GM12878 (cell line): ENCODE results near the gene COL18A1. TPM values are rescaled to one million over a fixed set of nuclear protein-coding genes. Genes with fewer than 3 reads are reported as not detected.

Experiments
- ATAC-seq: fragments of 200-7000 bp; cut with Tn5 transposase; 3 replicates; pipeline ENCODE4 v1.9.1; 2020; ENCODE audit warnings: mild to moderate bottlenecking, moderate library complexity
- BruUV-seq: library from RNA; stranded (reverse); fragments of 400-500 nt; replicated peaks from 2 replicates; lab custom pipeline; 2021; lab: Mats Ljungman, UMichigan
- CTCF ChIA-PET: fragments of 300-600 bp; sonication (Branson Sonifier 250); formaldehyde crosslinking; extraction: SDS; loops from one replicate; lab custom pipeline; 2021; ENCODE audit warnings: inconsistent platforms; lab: Yijun Ruan, JAX
- POLR2A ChIA-PET: fragments of 350-600 bp; formaldehyde crosslinking; extraction: SDS; loops from one replicate; lab custom pipeline; 2021; ENCODE audit warnings: inconsistent platforms; lab: Charles Lee
- RAD21 ChIA-PET: fragments of 300-600 bp; sonication (Branson Sonifier 250); formaldehyde crosslinking; loops from one replicate; lab custom pipeline; 2023; ENCODE audit warnings: antibody characterized with exemption; ENCODE audit not compliant: unreplicated experiment; lab: Charles Lee
- SMC1A ChIA-PET: fragments of 300-600 bp; sonication (Branson Sonifier 250); formaldehyde crosslinking; loops from one replicate; lab custom pipeline; 2023; ENCODE audit not compliant: unreplicated experiment, uncharacterized antibody; lab: Charles Lee
- DNase-seq: peaks from one replicate; pipeline ENCODE4 v3.0.0-alpha.2; 2011; ENCODE audit warnings: low read depth, low spot score
- FAIRE-seq: peaks from 3 replicates; lab custom pipeline; 2011; peaks lifted over from hg19 to GRCh38; lab: Jason Lieb, UNC
- H2AFZ ChIP-seq: 2 replicates; pipeline ENCODE4 v1.6.0; 2011; ENCODE audit warnings: low read depth, low read length, control low read depth; ENCODE audit not compliant: control insufficient read depth
- H3K27ac ChIP-seq: 2 replicates; pipeline ENCODE4 v1.5.1; 2011; ENCODE audit warnings: control low read depth; ENCODE audit not compliant: control insufficient read depth, insufficient read depth
- H3K27me3 ChIP-seq, 2 experiments: replicated peaks in 1 of 2; 2 replicates each; pipeline versions ENCODE4 v1.6.0 to v1.6.1; 2011; ENCODE audit warnings: low read length in 1 of 2; ENCODE audit not compliant: control insufficient read depth in 2 of 2, insufficient read depth in 2 of 2
- H3K36me3 ChIP-seq, 2 experiments: 2 replicates each; pipeline ENCODE4 v1.5.1; 2011; ENCODE audit warnings: low read length in 1 of 2; ENCODE audit not compliant: control insufficient read depth in 2 of 2, insufficient read depth in 2 of 2
- H3K4me1 ChIP-seq: 2 replicates; pipeline ENCODE4 v1.6.1; 2011; ENCODE audit warnings: mild to moderate bottlenecking, low read length, moderate library complexity, mixed read lengths; ENCODE audit not compliant: control insufficient read depth, insufficient read depth
- H3K4me2 ChIP-seq: 2 replicates; pipeline ENCODE4 v1.6.0; 2011; ENCODE audit warnings: control low read depth; ENCODE audit not compliant: control insufficient read depth, insufficient read depth
- H3K4me3 ChIP-seq: fragments of 200-600 bp; sonication (generic); 2 replicates; pipeline ENCODE4 v1.5.1; 2016
- H3K79me2 ChIP-seq: 2 replicates; pipeline ENCODE4 v1.6.0; 2011; ENCODE audit warnings: low read length; ENCODE audit not compliant: control insufficient read depth, insufficient read depth
- H3K9ac ChIP-seq: 2 replicates; pipeline ENCODE4 v1.8.0; 2011; ENCODE audit warnings: low read length, control low read depth, mixed read lengths; ENCODE audit not compliant: control insufficient read depth, insufficient read depth
- H3K9me3 ChIP-seq: replicated peaks from 3 replicates; pipeline ENCODE4 v1.5.1; 2011; ENCODE audit warnings: mild to moderate bottlenecking, low read length; ENCODE audit not compliant: control insufficient read depth, insufficient read depth
- H4K20me1 ChIP-seq: 2 replicates; pipeline ENCODE4 v1.6.0; 2011; ENCODE audit not compliant: control insufficient read depth, insufficient read depth
- HDAC2 ChIP-seq: fragments of 200-600 bp; sonication (generic); IDR thresholded peaks from 2 replicates; pipeline ENCODE4 v1.6.1; 2017
- MTA2 ChIP-seq: fragments of 450-650 bp; IDR thresholded peaks from 2 replicates; pipeline ENCODE4 v1.6.1; 2016; ENCODE audit warnings: low read depth, mild to moderate bottlenecking, moderate library complexity
- NBN ChIP-seq: fragments of 450-650 bp; IDR thresholded peaks from 2 replicates; pipeline ENCODE4 v1.6.1; 2016
- SMC3 ChIP-seq: IDR thresholded peaks from 2 replicates; pipeline ENCODE4 v1.6.1; 2011; ENCODE audit warnings: low read length, improper control_type of control experiment, borderline replicate concordance
- STAT3 ChIP-seq: IDR thresholded peaks from 2 replicates; pipeline ENCODE4 v1.6.1; 2011; ENCODE audit warnings: low read depth, low read length, improper control_type of control experiment
- ZNF592 ChIP-seq: fragments of 450-650 bp; IDR thresholded peaks from 2 replicates; pipeline ENCODE4 v1.6.1; 2017; ENCODE audit warnings: mild to moderate bottlenecking, moderate library complexity
- WGBS: methylation state at CpG from one replicate; pipeline ENCODE4 v1.1.6; 2016; ENCODE audit warnings: low lambda C conversion rate; ENCODE audit not compliant: insufficient replicate concordance, insufficient coverage; ENCODE audit errors: missing lambda C conversion rate; 5-methylcytosine and 5-hydroxymethylcytosine counted together
- in situ Hi-C: fragments of 300-500 bp; cut with MboI; formaldehyde crosslinking; loops from 9 replicates; pipeline ENCODE4 v1.14.3; 2018; ENCODE audit warnings: mixed read lengths
- intact Hi-C: fragments of 100-400 bp; cut with micrococcal nuclease; formaldehyde crosslinking; loops from one replicate; pipeline ENCODE4 v1.14.2; 2022; ENCODE audit not compliant: unreplicated experiment
- polyA plus RNA-seq, 11 experiments: library from polyadenylated mRNA; depleted of rRNA in 4 of 11; unstranded in 6 of 11; stranded (reverse) in 5 of 11; fragments of >200 nt; fragmentation: Nextera tagmentation in 4 of 11; fragmentation: Illumina TruSeq in 1 of 11; extraction: Ambion mirVana in 4 of 11; extraction: Trizol in 1 of 11; gene quantifications; 1 replicate in 1 of 11; 2 replicates in 10 of 11; pipeline versions ENCODE4 v1.2.1 to v1.2.3, GENCODE V29; 2011 to 2016; ENCODE audit warnings: inconsistent platforms in 2 of 11, missing spikeins in 2 of 11, low read depth in 1 of 11
- total RNA-seq, 4 experiments: library from RNA; depleted of rRNA in 3 of 4; stranded (reverse); fragments of >200 nt in 3 of 4; fragmentation: Illumina TruSeq in 1 of 4; extraction: Trizol in 1 of 4; gene quantifications; 2 replicates each; pipeline versions ENCODE4 v1.2.1 to v1.2.3, GENCODE V29; 2013 to 2021
- TF ChIP-seq, protein P1 (sequence below): IDR thresholded peaks from 2 replicates; pipeline ENCODE4 v1.6.1; 2012; ENCODE audit warnings: improper control_type of control experiment, low read depth, low read length; ENCODE audit not compliant: insufficient replicate concordance

Gene COL18A1
- total and polyA plus RNA-seq, 10 of the 15 experiments (the other 5 are each of a cell fraction or from before 2014, with no cell fraction given), result under 0.01 to 0.49 (median 0.09) TPM; not detected in 3

DNA sequence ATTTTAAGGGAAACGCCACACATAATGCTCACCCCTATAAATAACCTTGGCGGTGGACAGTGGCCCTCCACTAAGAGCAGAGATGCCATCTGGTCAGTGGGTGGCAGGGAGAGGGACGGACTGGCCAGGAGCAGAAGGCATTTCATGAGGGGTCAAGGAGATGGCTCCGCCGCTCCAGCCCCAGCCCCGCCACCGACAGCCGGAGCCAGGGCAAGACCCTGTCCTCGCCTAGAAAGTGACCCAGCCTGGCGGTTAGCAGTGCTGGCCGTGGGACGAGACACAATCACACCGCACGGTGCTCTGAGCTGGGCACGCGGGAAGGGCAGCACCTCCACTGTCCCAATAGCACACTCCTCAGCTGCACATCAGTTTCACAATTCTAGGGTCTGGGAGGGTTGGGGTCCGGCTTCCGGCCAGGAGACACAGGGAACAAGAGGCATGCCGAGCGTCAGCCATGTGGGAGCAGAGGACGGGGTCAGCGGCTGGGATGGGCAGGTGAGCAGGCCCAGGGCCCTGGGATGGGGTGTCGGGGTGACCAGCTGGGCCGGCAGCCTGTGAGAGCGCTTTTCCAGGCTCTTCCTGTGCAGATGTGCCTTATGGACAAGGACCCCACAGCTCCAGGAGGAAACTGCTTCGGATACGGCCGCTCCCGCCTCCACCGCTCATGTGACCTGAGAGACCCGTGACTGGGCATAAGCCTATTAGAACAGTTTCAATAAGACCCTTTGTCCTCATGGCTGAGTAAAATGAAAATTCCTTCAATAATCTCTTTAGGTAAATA is 131.5 kb downstream of the COL18A1 start (continued):
- no peak for TF ChIP-seq ZNF592
- TF ChIP-seq STAT3, result no peak
- TF ChIP-seq MTA2, result no peak
- TF ChIP-seq NBN, result no peak
- no peak for TF ChIP-seq HDAC2
- TF ChIP-seq, all 136 proteins: peak for 0

GRCh38 chr21:45537111-45537745 is 132.3 kb downstream of the COL18A1 start:
- Histone ChIP-seq H4K20me1 (no peaks in the 10 kb centered on the region), H3K36me3 (peaks cover 0 to 22% of the 10 kb centered on the region in 2 experiments; a peak in 2 of 4 replicates)
- ChIA-PET SMC1A (no interaction called here), RAD21 (no interaction called here)
- TF ChIP-seq SMC3, result no peak
- TF ChIP-seq, protein P1, sequence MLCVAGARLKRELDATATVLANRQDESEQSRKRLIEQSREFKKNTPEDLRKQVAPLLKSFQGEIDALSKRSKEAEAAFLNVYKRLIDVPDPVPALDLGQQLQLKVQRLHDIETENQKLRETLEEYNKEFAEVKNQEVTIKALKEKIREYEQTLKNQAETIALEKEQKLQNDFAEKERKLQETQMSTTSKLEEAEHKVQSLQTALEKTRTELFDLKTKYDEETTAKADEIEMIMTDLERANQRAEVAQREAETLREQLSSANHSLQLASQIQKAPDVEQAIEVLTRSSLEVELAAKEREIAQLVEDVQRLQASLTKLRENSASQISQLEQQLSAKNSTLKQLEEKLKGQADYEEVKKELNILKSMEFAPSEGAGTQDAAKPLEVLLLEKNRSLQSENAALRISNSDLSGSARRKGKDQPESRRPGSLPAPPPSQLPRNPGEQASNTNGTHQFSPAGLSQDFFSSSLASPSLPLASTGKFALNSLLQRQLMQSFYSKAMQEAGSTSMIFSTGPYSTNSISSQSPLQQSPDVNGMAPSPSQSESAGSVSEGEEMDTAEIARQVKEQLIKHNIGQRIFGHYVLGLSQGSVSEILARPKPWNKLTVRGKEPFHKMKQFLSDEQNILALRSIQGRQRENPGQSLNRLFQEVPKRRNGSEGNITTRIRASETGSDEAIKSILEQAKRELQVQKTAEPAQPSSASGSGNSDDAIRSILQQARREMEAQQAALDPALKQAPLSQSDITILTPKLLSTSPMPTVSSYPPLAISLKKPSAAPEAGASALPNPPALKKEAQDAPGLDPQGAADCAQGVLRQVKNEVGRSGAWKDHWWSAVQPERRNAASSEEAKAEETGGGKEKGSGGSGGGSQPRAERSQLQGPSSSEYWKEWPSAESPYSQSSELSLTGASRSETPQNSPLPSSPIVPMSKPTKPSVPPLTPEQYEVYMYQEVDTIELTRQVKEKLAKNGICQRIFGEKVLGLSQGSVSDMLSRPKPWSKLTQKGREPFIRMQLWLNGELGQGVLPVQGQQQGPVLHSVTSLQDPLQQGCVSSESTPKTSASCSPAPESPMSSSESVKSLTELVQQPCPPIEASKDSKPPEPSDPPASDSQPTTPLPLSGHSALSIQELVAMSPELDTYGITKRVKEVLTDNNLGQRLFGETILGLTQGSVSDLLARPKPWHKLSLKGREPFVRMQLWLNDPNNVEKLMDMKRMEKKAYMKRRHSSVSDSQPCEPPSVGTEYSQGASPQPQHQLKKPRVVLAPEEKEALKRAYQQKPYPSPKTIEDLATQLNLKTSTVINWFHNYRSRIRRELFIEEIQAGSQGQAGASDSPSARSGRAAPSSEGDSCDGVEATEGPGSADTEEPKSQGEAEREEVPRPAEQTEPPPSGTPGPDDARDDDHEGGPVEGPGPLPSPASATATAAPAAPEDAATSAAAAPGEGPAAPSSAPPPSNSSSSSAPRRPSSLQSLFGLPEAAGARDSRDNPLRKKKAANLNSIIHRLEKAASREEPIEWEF, result no peak
- TF ChIP-seq, all 136 proteins: peak for 0
- peaks cover 33% of the 10 kb centered on the region for H3K79me2 ChIP-seq
- ChIA-PET CTCF (no interaction called here), POLR2A (no interaction called here)
- in situ Hi-C loops, result no loop called here
- DNase-seq, result no peak
- H3K4me1 ChIP-seq, result no peaks in the 10 kb centered on the region
- no peak for ATAC-seq
- H3K9me3 ChIP-seq, result no peaks in the 10 kb centered on the region
- intact Hi-C loops, result no loop called here
- 89% methylated on average over 13 of the region's 37 CpGs for WGBS
- no peak overlapping the region for H3K9ac ChIP-seq
- FAIRE-seq, result no peak
- H3K4me2 ChIP-seq, result no peak overlapping the region
- H2AFZ ChIP-seq, result no peak overlapping the region
- no peaks in the 10 kb centered on the region for H3K27me3 ChIP-seq
- H3K4me3 ChIP-seq, result no peak overlapping the region
- no TSS peak for BruUV-seq
- H3K27ac ChIP-seq, result no peak overlapping the region
